ENCODE data around the gene ZNF710. TPM values are rescaled to one million over a fixed set of nuclear protein-coding genes. Genes with fewer than 3 reads are reported as not detected.

Gene ZNF710
- total and polyA plus RNA-seq, 2 of the 4 experiments (the other 2 are of a cell fraction), result 7.6 to 8.2 TPM

DNA sequence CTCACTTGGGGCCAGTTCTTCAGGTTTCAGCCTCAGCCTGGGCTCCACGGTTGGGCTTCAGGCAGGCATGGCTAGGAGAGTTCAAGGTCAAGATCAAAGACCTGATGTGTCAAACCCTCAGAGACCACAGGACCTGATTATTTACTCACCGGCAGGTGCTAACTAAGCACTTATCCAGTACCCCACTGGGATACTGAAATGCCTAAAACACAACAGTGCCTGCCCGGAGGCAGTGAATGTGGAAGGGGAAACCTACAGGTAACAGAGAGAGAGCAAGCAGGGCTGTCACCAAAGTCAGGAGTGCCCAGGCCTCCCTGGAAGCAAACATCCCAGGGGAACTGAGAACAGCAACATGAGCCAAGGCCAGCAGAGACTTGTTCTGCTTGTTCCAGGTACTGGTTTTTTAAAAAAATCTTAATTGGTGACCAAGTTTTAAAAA, 94.4 kb downstream of the ZNF710 start:
- Histone ChIP-seq H3K79me1 (ENCODE audit: low read depth in 1 of 2, low read length in 2 of 2) (peaks cover 40 to 77% of the 10 kb centered on the region in 2 experiments), H4K20me1 (ENCODE audit: insufficient read depth, low read length) (peaks cover 23% of the 10 kb centered on the region), H2AK9ac (replicated peaks; ENCODE audit: low read depth, low read length, poor library complexity) (no peak overlapping the region), H3K56ac (ENCODE audit: extremely low read depth, insufficient read depth, low read length) (no peak overlapping the region), H3K14ac (replicated peaks; ENCODE audit: low read depth, low read length) (no peak overlapping the region), H3K4me3 (ENCODE audit: insufficient read depth, low read depth, low read length) (no peak overlapping the region), H3K9ac (ENCODE audit: low read depth, low read length) (no peak overlapping the region), H3K36me3 (ENCODE audit: control insufficient read depth, insufficient read depth, low read length) (peaks cover 7% of the 10 kb centered on the region; the same call in 1 of the 2 replicates), H4K8ac (ENCODE audit: low read depth in 2 of 2, low read length in 2 of 2) (no peak overlapping the region), H3K9me1 (ENCODE audit: insufficient read depth, low read length) (peaks cover 15% of the 10 kb centered on the region), H4K5ac (ENCODE audit: low read depth, low read length) (no peak overlapping the region), H3K27ac (ENCODE audit: insufficient read depth, low read length) (no peak overlapping the region), H3K4ac (ENCODE audit: low read depth, low read length) (0 out of 2 replicates have a peak overlapping the region, but pooled peaks have one; percentile 19), H3K27me3 (ENCODE audit: control insufficient read depth, insufficient read depth, low read length) (no peaks in the 10 kb centered on the region), H4K91ac (ENCODE audit: insufficient read depth, low read depth, low read length) (no peak overlapping the region), H2BK15ac (ENCODE audit: low read depth, low read length) (no peak overlapping the region), H2AFZ (replicated peaks; ENCODE audit: low read length, poor library complexity) (no peak overlapping the region), H2AK5ac (ENCODE audit: low read depth, low read length) (no peak overlapping the region), H3K4me2 (ENCODE audit: low read depth, low read length) (no peak overlapping the region), H2BK20ac (ENCODE audit: low read depth, low read length) (no peak overlapping the region), H2BK120ac (ENCODE audit: low read depth, low read length) (no peak overlapping the region), H3K18ac (ENCODE audit: low read depth, low read length) (no peak overlapping the region), H3K9me3 (ENCODE audit: control insufficient read depth, insufficient read depth, low read length) (no peaks in the 10 kb centered on the region), H2BK5ac (ENCODE audit: low read depth, low read length, poor library complexity, severe bottlenecking) (no peak overlapping the region), H3K23ac (ENCODE audit: low read depth, low read length) (no peak overlapping the region), H3K4me1 (ENCODE audit: control insufficient read depth, insufficient read depth, low read length) (peaks cover 19% of the 10 kb centered on the region)
- WGBS, 2 experiments (ENCODE audit: extremely low coverage in 2 of 2, insufficient read length in 1 of 2), result 29% methylated on average over 1 of the region's 3 CpGs; no CpG with 5 or more reads in 1 of the 2 experiments
- TF ChIP-seq SMC3 (IDR thresholded peaks at IDR 0.05; ENCODE audit: low read depth, low read length) (no peak), RFX5 (IDR thresholded peaks at IDR 0.05; ENCODE audit: low read depth, low read length) (no peak), RAD21 (IDR thresholded peaks at IDR 0.05; ENCODE audit: low read length) (no peak), BHLHE40 (IDR thresholded peaks at IDR 0.05; ENCODE audit: low read depth, low read length) (no peak), CEBPB (IDR thresholded peaks at IDR 0.05; ENCODE audit: low read depth, low read length) (no peak), FOS (IDR thresholded peaks at IDR 0.05; ENCODE audit: low read depth, low read length) (no peak), POLR2A (IDR thresholded peaks at IDR 0.05; ENCODE audit: low read depth, low read length) (no peak)
- TF ChIP-seq, protein P1, sequence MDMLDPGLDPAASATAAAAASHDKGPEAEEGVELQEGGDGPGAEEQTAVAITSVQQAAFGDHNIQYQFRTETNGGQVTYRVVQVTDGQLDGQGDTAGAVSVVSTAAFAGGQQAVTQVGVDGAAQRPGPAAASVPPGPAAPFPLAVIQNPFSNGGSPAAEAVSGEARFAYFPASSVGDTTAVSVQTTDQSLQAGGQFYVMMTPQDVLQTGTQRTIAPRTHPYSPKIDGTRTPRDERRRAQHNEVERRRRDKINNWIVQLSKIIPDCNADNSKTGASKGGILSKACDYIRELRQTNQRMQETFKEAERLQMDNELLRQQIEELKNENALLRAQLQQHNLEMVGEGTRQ (IDR thresholded peaks at IDR 0.05; ENCODE audit: low read depth, low read length), result no peak
- TF ChIP-seq, protein P2, sequence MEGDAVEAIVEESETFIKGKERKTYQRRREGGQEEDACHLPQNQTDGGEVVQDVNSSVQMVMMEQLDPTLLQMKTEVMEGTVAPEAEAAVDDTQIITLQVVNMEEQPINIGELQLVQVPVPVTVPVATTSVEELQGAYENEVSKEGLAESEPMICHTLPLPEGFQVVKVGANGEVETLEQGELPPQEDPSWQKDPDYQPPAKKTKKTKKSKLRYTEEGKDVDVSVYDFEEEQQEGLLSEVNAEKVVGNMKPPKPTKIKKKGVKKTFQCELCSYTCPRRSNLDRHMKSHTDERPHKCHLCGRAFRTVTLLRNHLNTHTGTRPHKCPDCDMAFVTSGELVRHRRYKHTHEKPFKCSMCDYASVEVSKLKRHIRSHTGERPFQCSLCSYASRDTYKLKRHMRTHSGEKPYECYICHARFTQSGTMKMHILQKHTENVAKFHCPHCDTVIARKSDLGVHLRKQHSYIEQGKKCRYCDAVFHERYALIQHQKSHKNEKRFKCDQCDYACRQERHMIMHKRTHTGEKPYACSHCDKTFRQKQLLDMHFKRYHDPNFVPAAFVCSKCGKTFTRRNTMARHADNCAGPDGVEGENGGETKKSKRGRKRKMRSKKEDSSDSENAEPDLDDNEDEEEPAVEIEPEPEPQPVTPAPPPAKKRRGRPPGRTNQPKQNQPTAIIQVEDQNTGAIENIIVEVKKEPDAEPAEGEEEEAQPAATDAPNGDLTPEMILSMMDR (conservative IDR thresholded peaks at IDR 0.05; ENCODE audit: low read depth, low read length), result no peak
- TF ChIP-seq, protein P3, sequence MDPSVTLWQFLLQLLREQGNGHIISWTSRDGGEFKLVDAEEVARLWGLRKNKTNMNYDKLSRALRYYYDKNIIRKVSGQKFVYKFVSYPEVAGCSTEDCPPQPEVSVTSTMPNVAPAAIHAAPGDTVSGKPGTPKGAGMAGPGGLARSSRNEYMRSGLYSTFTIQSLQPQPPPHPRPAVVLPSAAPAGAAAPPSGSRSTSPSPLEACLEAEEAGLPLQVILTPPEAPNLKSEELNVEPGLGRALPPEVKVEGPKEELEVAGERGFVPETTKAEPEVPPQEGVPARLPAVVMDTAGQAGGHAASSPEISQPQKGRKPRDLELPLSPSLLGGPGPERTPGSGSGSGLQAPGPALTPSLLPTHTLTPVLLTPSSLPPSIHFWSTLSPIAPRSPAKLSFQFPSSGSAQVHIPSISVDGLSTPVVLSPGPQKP (IDR thresholded peaks at IDR 0.05; ENCODE audit: borderline replicate concordance, low read depth, low read length), result no peak
- no TSS peak for BruUV-seq (replicated peaks)
- dilution Hi-C loops (cut with HindIII; ENCODE audit: low sequenced_read_pairs, unreplicated experiment), result no loop called here
- CTCF ChIA-PET, result no interaction called here
- DNase-seq (no peak), ATAC-seq (ENCODE audit: low read depth) (no peak)
- in situ Hi-C loops (cut with MboI; ENCODE audit: low sequenced_read_pairs), result no loop called here
- intact Hi-C loops (cut with micrococcal nuclease), result no loop called here
- POLR2A ChIA-PET (ENCODE audit: unreplicated experiment), result no interaction called here
